K562 (cell line): ENCODE results near the gene NDST1. TPM values are rescaled to one million over a fixed set of nuclear protein-coding genes. Genes with fewer than 3 reads are reported as not detected.

Experiments
- ATAC-seq: fragments of 200-7000 bp; cut with Tn5 transposase; 3 replicates; pipeline ENCODE4 v1.9.1; 2020; ENCODE audit warnings: moderate library complexity
- BruUV-seq: library from RNA; stranded (reverse); fragments of 400-500 nt; replicated peaks from 2 replicates; lab custom pipeline; 2021; lab: Mats Ljungman, UMichigan
- CTCF ChIA-PET: fragments of 300-600 bp; formaldehyde crosslinking; extraction: SDS; loops from one replicate; lab custom pipeline; 2021; ENCODE audit warnings: low intra/inter-chr PET ratio; lab: Yijun Ruan, JAX
- POLR2A ChIA-PET: fragments of 300-600, 350-650 bp; sonication (Branson Sonifier 250); formaldehyde crosslinking; extraction: SDS; loops from one replicate; lab custom pipeline; 2021; ENCODE audit warnings: antibody characterized with exemption, inconsistent platforms; lab: Yijun Ruan, JAX
- DNase-seq, 4 experiments: peaks; one replicate each; pipeline versions ENCODE4 v3.0.0 to v3.0.0-alpha.2; 2011 to 2018; ENCODE audit warnings: low spot score in 3 of 4, mixed read lengths in 3 of 4; ENCODE audit errors: extremely low read depth in 1 of 4
- FAIRE-seq: peaks from 2 replicates; lab custom pipeline; 2011; peaks lifted over from hg19 to GRCh38; lab: Jason Lieb, UNC
- H2AFZ ChIP-seq: 2 replicates; pipeline ENCODE4 v1.6.0; 2011; ENCODE audit warnings: low read depth, low read length, control low read depth, inconsistent platforms
- H3K27ac ChIP-seq: fragments of 200-600 bp; 3 replicates; pipeline ENCODE4 v1.8.0; 2011; ENCODE audit warnings: low read depth, mild to moderate bottlenecking, control low read depth, inconsistent platforms, low read length, moderate library complexity, mixed read lengths; ENCODE audit errors: extremely low read depth
- H3K27me3 ChIP-seq, 2 experiments: fragments of 300-600 bp in 1 of 2; 2 replicates in 1 of 2; 3 replicates in 1 of 2; pipeline versions ENCODE4 v1.6.0 to v1.8.0; 2011; ENCODE audit warnings: inconsistent platforms in 2 of 2, low read length in 2 of 2, mild to moderate bottlenecking in 1 of 2, mixed read lengths in 1 of 2, moderate library complexity in 1 of 2; ENCODE audit not compliant: control insufficient read depth in 2 of 2, insufficient read depth in 2 of 2
- H3K36me3 ChIP-seq: fragments of 300-600 bp; 3 replicates; pipeline ENCODE4 v1.8.0; 2011; ENCODE audit warnings: mild to moderate bottlenecking, low read length, inconsistent platforms; ENCODE audit not compliant: control insufficient read depth, insufficient read depth
- H3K4me1 ChIP-seq, 2 experiments: fragments of 200-600 bp in 1 of 2; replicated peaks in 1 of 2; 2 replicates in 1 of 2; 3 replicates in 1 of 2; pipeline versions ENCODE4 v1.5.1 to v1.8.0; 2011; ENCODE audit warnings: inconsistent platforms in 2 of 2, low read length in 2 of 2, mild to moderate bottlenecking in 1 of 2, mixed read lengths in 1 of 2, moderate library complexity in 1 of 2; ENCODE audit not compliant: control insufficient read depth in 2 of 2, insufficient read depth in 2 of 2
- H3K4me2 ChIP-seq: 2 replicates; pipeline ENCODE4 v1.6.1; 2011; ENCODE audit warnings: low read length, control low read depth, inconsistent platforms, mixed read lengths; ENCODE audit not compliant: insufficient read depth
- H3K4me3 ChIP-seq: fragments of 200-600 bp; sonication (generic), shearing (Covaris generic); 2 replicates; pipeline ENCODE4 v1.5.1; 2016; ENCODE audit warnings: control low read depth, inconsistent platforms
- H3K79me2 ChIP-seq: fragments of 200-600 bp; 3 replicates; pipeline ENCODE4 v1.8.0; 2011; ENCODE audit warnings: low read length, inconsistent platforms; ENCODE audit not compliant: control insufficient read depth, insufficient read depth
- H3K9ac ChIP-seq, 2 experiments: 2 replicates each; pipeline versions ENCODE4 v1.6.0 to v1.6.1; 2011; ENCODE audit warnings: low read depth in 2 of 2, low read length in 2 of 2, control low read depth in 1 of 2, inconsistent platforms in 1 of 2, mild to moderate bottlenecking in 1 of 2, mixed read lengths in 1 of 2; ENCODE audit not compliant: insufficient read depth in 1 of 2
- H3K9me1 ChIP-seq: one replicate; pipeline ENCODE4 v1.6.0; 2011; ENCODE audit warnings: inconsistent platforms, mild to moderate bottlenecking, low read length, moderate library complexity; ENCODE audit not compliant: control insufficient read depth, insufficient read depth
- H3K9me3 ChIP-seq: replicated peaks from 2 replicates; pipeline ENCODE4 v1.5.1; 2011; ENCODE audit warnings: low read depth, low read length, inconsistent platforms; ENCODE audit not compliant: control insufficient read depth, insufficient read depth
- H4K20me1 ChIP-seq: replicated peaks from 2 replicates; pipeline ENCODE4 v1.6.1; 2011; ENCODE audit warnings: low read length, inconsistent platforms, mixed read lengths; ENCODE audit not compliant: control insufficient read depth, insufficient read depth
- BRF1 ChIP-seq: IDR thresholded peaks from 3 replicates; pipeline ENCODE4 v1.6.1; 2011; ENCODE audit warnings: borderline replicate concordance, mild to moderate bottlenecking; ENCODE audit not compliant: insufficient read length; ENCODE audit errors: extremely low read depth
- SIX5 ChIP-seq, 2 experiments: IDR thresholded peaks; 2 replicates each; pipeline ENCODE4 v1.6.1; 2011; ENCODE audit warnings: low read length in 2 of 2, borderline replicate concordance in 1 of 2, low read depth in 1 of 2, mild to moderate bottlenecking in 1 of 2, moderate library complexity in 1 of 2; ENCODE audit not compliant: insufficient read depth in 1 of 2
- ZNF23 ChIP-seq: fragments of 250-450 bp; sonication (Bioruptor Pico); IDR thresholded peaks from 2 replicates; pipeline ENCODE4 v1.4.0; 2020; ENCODE audit warnings: mild to moderate bottlenecking
- WGBS: fragments of 100-300 bp; shearing (Covaris generic); methylation state at CpG from one replicate; pipeline ENCODE4 v1.1.6; 2016; ENCODE audit warnings: low coverage, mixed read lengths; ENCODE audit not compliant: insufficient coverage; ENCODE audit errors: missing lambda C conversion rate; 5-methylcytosine and 5-hydroxymethylcytosine counted together
- in situ Hi-C: fragments of 300-500 bp; cut with MboI; formaldehyde crosslinking; loops from 4 replicates; pipeline ENCODE4 v1.15.0; 2018; ENCODE audit warnings: inconsistent platforms, mixed read lengths
- intact Hi-C: fragments of 100-400 bp; cut with micrococcal nuclease; formaldehyde crosslinking; loops from 2 replicates; pipeline ENCODE4 v1.14.2; 2022
- polyA plus RNA-seq, 8 experiments: library from polyadenylated mRNA; depleted of rRNA in 4 of 8; stranded (reverse) in 5 of 8; unstranded in 3 of 8; fragments of >200 nt; fragmentation: Nextera tagmentation in 2 of 8; fragmentation: Illumina TruSeq in 1 of 8; extraction: Ambion mirVana in 2 of 8; extraction: Trizol in 1 of 8; gene quantifications; 2 replicates each; pipeline versions ENCODE4 v1.2.1 to v1.2.3, GENCODE V29; 2011 to 2014; ENCODE audit warnings: inconsistent platforms in 1 of 8, missing spikeins in 1 of 8
- total RNA-seq, 7 experiments: library from RNA; depleted of rRNA in 6 of 7; stranded (reverse); fragments of >200 nt in 6 of 7; fragmentation: Illumina TruSeq in 2 of 7; extraction: Trizol in 2 of 7; gene quantifications; 2 replicates each; pipeline versions ENCODE4 v1.2.1 to v1.2.3, GENCODE V29; 2011 to 2021; ENCODE audit warnings: low replicate concordance in 1 of 7
- TF ChIP-seq, protein P1 (sequence below): fragments of 450-650 bp; IDR thresholded peaks from 2 replicates; pipeline ENCODE4 v1.6.1; 2017; ENCODE audit warnings: mild to moderate bottlenecking, moderate library complexity

The NDST1 gene
- total and polyA plus RNA-seq, 9 of the 15 experiments (the other 6 are each of a cell fraction or from before 2014, with no cell fraction given), result 0.38 to 47.9 (median 9.9) TPM

DNA sequence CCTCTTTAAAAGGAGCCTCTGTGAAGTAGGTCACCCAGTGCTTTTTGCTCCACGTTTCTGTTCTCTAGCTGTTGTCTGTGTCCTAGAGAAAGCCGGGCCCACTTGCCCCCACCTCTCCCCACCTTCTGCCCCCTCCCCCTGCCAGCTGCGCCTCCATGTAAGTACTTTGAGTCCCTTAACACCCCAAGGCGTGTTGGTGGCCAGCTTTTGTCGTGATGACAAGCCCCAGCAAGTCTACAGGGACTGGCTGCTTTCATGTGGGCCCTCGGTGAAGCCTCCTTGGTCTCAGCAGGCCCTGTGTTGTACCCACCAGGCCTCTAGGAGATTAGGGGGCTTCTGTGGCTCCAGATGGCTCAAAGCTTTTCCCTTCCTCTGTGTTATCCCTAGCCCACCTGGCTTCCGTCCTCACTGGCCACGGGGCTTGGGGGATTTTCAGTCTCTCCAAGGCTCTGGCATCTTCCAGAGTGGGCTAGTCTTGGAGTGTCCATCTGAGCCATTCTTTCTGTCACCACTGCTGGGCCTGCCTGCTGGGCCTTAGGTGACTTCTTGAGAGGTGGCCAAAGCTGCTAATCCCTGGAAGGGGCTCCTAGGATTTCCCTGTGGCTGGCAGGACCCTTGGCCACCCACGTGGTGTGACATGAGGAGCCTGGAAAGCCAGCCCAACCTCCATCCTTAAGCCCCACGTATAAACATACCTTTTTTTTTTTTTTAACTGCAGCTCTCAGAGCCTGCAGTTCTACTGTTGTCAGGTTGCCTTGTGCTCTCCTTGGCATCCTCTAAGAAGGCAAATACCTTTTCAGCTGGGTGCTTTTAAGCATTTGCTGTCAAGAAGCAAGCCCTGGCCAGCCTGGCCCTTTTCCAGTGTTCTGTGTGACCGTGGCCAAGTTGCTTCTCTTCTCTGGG is 1.1 kb upstream of the NDST1 start:
- POLR2A ChIA-PET, result interaction anchor here (0.6 to 1.8 kb wide), 2 partner anchors 19 to 71 kb away, joined by 3 to 4 read pairs; no protein-coding TSS in a partner anchor
- no peak for FAIRE-seq
- in situ Hi-C loops, result no loop called here

More for the DNA sequence above, 1.1 kb upstream of the NDST1 start:
- TF ChIP-seq BRF1 (no peak), ZNF23 (CRISPR knock-in tag) (no peak), SIX5 (IDR thresholded peaks at IDR 0.05; ENCODE audit: borderline replicate concordance in 1 of 2, insufficient read depth in 1 of 2, low read depth in 1 of 2, low read length in 2 of 2) (no peak)
- TF ChIP-seq, protein P1, sequence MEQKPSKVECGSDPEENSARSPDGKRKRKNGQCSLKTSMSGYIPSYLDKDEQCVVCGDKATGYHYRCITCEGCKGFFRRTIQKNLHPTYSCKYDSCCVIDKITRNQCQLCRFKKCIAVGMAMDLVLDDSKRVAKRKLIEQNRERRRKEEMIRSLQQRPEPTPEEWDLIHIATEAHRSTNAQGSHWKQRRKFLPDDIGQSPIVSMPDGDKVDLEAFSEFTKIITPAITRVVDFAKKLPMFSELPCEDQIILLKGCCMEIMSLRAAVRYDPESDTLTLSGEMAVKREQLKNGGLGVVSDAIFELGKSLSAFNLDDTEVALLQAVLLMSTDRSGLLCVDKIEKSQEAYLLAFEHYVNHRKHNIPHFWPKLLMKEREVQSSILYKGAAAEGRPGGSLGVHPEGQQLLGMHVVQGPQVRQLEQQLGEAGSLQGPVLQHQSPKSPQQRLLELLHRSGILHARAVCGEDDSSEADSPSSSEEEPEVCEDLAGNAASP, result no peak
- H3K79me2 ChIP-seq, result peaks cover 66% of the 10 kb centered on the region
- 51% methylated on average over 10 of the region's 11 CpGs for WGBS
- intact Hi-C loops, result no loop called here
- H4K20me1 ChIP-seq, result peaks cover 59% of the 10 kb centered on the region
- H3K9me1 ChIP-seq, result peaks cover 12% of the 10 kb centered on the region
- no peak overlapping the region for H3K4me3 ChIP-seq
- CTCF ChIA-PET, result no interaction called here
- no peak overlapping the region for H2AFZ ChIP-seq
- H3K4me1 ChIP-seq, result peaks cover 26 to 44% of the 10 kb centered on the region in 2 experiments
- no peak overlapping the region for H3K4me2 ChIP-seq
- BruUV-seq, result no TSS peak
- H3K27me3 ChIP-seq, result no peaks in the 10 kb centered on the region
- no peak overlapping the region for H3K27ac ChIP-seq
- ATAC-seq (no peak), DNase-seq (no peak)
- H3K9ac ChIP-seq, result no peak overlapping the region
- no peaks in the 10 kb centered on the region for H3K36me3 ChIP-seq
- H3K9me3 ChIP-seq, result no peaks in the 10 kb centered on the region
